ENCODE results near the gene KLHL25. TPM values are rescaled to one million over a fixed set of nuclear protein-coding genes. Genes with fewer than 3 reads are reported as not detected.

KLHL25 gene
- polyA plus RNA-seq, 1 donor: 9.4 TPM

GRCh38 chr15:85760531-85761371 lies 34.0 kb downstream of the KLHL25 start:
- DNase-seq: no peak

- no peak for DNase-seq
Measured at GRCh38 chr15:85760049-85760448, 34.7 kb downstream of the KLHL25 start.

- DNase-seq: no peak
Measured at GRCh38 chr15:85759376-85759775, 35.3 kb downstream of the KLHL25 start.

- DNase-seq: no peak
Measured at GRCh38 chr15:85758655-85758978, 36.1 kb downstream of the KLHL25 start.

- no peak for DNase-seq
Measured at GRCh38 chr15:85757939-85758654, 36.6 kb downstream of the KLHL25 start.

- DNase-seq: no peak
Measured at GRCh38 chr15:85757073-85757938, 37.4 kb downstream of the KLHL25 start.

- DNase-seq: no peak
Measured at GRCh38 chr15:85756411-85757072, 38.2 kb downstream of the KLHL25 start.

GRCh38 chr15:85755942-85756341 lies 38.8 kb downstream of the KLHL25 start:
- no peak for DNase-seq

GRCh38 chr15:85755471-85755870 lies 39.3 kb downstream of the KLHL25 start:
- no peak for DNase-seq

GRCh38 chr15:85754989-85755388 lies 39.7 kb downstream of the KLHL25 start:
- no peak for DNase-seq

- DNase-seq: no peak
Measured at GRCh38 chr15:85753791-85754452, 40.8 kb downstream of the KLHL25 start.

- DNase-seq: no peak
Measured at GRCh38 chr15:85753261-85753660, 41.5 kb downstream of the KLHL25 start.

- DNase-seq: no peak
Measured at GRCh38 chr15:85752491-85752961, 42.2 kb downstream of the KLHL25 start.

GRCh38 chr15:85752124-85752475 lies 42.6 kb downstream of the KLHL25 start:
- no peak for DNase-seq

- DNase-seq: no peak
Measured at GRCh38 chr15:85751291-85752123, 43.2 kb downstream of the KLHL25 start.

- no peak for DNase-seq
Measured at GRCh38 chr15:85750319-85751290, 44.1 kb downstream of the KLHL25 start.

- no peak for DNase-seq
Measured at GRCh38 chr15:85749261-85750151, 45.2 kb downstream of the KLHL25 start.

GRCh38 chr15:85748729-85749128 lies 46.0 kb downstream of the KLHL25 start:
- no peak for DNase-seq
